COLO829 (cell line): ENCODE data around the gene KIF21B.
"Not testable (repeated sequence)": the region's sequence is repeated elsewhere in the genome, so short reads cannot be mapped to it uniquely, and the experiment has no call there.

Experiments
- DNase-seq: peaks from one replicate; pipeline ENCODE4 v3.0.0; 2012; ENCODE audit warnings: low spot score

The KIF21B gene

DNA sequence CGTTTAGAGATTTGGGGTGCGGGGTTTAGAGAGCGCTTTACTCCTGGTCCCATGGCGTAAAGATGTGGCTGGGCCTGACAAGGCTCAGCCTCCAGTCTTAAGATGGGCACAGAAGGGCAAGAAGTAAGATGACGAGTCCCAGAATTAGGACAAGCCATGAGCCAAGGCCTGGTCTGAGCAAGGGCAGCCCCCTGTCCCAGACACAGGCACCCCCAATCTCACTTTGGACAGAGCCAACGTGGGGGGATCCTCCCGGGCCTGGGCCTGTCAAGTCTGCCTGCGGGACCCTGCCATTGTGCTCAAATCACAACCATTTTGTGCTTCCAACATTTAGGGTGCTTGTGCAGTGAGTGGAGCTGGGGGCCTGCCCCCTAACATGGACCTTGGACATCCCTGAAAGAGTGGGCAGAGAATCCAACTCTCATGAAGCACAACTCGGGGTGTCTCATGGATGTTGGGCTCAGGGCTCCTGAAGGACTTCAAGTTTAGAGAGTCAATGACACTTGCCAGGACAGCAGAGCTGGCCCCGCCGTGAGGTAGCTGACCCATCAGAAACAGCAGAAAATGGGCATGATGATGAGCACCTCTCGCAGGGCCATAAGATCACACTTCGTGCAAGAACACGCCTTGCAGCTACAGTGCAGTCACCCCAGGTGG is 52.6 kb downstream of the KIF21B start:
- no peak for DNase-seq

GRCh38 chr1:200969726-200970561 is 53.6 kb downstream of the KIF21B start:
- DNase-seq: no peak

DNA sequence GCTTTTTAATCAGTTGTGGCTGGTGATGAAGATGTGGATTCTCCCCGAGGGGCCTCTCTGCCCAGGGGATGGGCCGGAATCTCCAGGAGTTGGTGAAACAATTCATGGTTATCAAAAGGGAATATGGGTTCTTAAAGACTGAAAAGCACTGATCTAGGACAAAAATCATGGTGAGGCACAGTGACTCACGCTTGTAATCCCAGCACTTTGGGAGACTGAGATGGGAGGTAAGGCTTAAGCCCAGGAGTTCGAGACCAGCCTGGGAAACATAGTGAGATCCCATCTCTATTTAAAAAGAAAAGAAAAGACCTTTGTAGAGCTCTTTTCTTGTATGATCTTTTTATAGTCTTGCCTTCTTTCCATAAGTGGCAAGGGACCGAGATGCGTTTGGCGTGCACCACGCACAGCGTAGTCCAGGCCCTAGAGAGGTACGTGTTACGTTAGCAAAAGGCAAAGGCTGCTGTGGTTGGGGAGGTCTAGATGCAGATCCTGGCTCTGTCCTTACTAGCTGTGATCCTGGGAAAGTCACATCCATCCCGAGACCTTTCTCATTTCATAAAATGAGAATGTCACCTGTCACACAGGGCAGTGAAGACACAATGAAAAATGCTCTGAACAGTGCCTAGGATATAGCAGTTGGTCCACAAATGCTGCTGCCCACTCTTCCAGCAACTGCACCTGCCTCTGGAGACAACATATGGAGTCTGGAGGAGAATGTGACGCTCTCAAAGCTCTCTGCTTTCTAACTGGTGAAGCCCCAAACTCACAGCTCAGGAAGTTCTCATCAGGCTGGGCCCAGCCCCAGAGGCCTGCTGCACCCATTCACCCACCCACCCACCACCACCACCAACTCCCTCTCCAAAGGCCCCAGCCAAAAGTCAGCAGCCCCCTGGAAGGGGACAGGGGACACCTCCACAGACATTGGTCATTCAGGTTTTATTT is 54.8 kb downstream of the KIF21B start:
- no peak for DNase-seq

DNA sequence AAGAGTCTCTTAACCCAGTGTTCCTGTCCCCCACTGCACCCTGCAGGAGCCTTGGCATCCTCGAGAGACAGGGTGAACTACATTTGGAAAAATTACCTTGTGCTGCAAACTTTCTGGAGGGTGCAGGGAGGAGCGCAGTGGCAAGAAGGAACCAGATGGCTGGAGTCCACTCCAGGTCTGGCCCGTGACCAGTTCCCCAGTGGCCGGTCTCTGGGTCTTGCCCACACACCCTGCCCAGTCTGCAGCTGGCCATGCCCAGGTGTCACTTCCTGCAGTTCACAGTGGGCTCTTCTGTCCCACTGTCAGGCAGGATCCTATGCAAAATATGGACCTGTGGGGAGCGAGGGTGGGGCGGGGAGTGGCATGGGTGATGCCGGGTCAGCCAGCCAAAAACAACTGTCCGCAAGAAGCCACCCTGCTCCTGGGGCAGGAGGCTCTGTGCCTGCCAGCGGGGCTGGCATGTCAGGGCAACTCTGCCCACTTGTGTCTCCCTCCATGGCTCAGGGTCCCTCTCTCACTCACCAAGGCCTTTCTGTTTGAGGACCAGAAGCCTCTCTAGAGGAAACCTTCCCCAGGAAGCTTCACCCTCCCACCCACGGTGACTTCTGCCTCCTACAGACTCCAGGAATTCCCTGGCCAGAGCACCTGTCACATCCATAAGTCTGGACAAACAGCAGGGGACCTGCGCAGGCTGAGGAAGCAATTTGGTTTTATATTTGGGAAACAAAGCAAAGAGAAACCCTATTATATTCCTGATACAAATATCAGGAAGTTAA is 55.6 kb downstream of the KIF21B start:
- no peak for DNase-seq

DNA sequence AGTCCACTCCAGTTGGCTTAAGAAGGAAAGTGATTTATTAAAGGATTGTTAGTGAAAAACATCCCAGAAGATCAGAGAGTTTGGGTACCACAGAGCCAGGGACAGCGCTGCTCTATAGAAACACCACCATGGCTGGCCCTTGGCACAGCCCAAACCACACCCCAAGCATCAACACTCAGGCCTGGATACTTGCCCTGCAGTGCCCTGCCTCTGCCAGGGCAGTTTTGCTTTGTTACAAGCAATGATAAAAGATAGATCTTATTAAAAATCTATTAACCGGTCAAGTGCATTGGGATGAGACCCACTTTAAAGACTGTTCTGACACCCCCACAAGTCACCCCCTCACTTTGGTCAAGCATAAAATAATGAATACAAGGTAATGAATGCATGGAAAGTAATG is 56.6 kb downstream of the KIF21B start:
- no peak for DNase-seq

- DNase-seq: no peak
Measured at GRCh38 chr1:200965111-200965805, 58.3 kb downstream of the KIF21B start.

DNA sequence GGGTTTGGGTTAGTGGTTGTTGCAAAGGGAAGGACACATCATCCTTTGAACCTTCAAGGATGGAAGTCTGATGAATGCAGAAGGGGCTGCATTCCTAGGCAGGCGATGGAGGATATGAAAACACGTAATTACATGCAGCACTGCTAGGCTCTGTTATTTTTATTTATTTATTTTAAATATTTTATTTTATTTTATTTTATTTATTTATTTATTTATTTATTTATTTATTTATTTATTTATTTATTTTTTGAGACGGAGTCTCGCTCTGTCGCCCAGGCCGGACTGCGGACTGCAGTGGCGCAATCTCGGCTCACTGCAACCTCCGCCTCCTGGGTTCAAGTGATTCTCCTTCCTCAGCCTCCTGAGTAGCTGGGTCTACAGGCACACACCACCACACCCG is 59.6 kb downstream of the KIF21B start:
- DNase-seq: not testable (repeated sequence)

DNA sequence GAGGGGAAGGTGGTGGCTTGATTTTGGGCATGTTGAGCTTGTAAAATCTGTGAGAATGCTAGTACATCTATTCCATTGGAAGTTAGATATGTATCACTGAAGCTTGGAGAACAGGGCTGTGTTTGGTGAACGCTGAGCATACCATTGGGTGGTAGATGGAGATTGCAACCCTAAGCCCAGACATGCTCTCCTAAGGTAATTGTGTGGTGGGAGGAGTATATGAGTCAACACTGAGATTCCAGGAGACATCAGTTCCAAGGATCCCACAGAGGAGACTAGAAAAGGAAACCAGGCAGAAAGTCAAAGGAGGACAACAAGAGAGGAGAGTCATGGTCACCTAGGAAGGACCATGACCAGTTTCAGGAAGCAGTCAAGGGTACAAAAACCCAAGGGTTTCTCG is 60.4 kb downstream of the KIF21B start:
- no peak for DNase-seq

DNA sequence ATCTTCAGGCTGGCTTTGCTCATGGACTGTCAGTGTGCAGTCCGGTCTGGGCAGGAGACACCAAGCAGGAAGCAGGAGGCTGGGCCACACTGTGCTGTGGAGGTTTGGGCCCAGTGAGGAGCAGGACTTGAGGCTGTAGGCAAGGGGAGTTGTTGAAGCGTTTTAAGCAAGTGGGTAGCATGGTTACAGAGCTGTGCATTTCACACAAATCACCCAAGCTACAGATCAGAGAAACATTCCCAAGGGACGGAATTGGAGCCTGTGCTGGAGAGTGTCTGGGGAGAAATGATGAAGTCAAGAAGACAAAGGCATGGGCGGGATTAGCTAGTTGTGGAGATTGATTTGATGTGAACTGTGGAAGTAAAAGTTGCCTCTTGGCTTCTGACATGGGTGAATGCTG is 60.9 kb downstream of the KIF21B start:
- no peak for DNase-seq

DNA sequence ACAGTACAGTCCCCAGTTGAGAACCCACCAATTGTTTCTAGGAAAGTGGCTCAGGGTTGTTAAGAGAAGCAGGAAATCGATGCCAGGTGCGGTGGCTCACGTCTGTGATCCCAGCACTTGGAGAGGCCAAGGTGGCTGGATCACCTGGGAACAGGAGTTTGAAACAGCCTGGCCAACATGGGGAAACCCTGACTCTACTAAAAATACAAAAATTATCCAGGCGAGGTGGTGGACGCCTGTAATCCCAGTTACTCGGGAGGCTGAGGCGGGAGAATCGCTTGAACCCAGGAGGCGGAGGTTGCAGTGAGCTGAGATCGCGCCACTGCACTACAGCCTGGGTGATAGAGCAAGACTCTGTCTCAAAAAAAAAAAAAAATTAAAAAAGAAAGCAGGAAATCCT is 61.4 kb downstream of the KIF21B start:
- DNase-seq: not testable (repeated sequence)

- DNase-seq: no peak
Measured at GRCh38 chr1:200960948-200961340, 62.6 kb downstream of the KIF21B start.

GRCh38 chr1:200960236-200960947 is 63.1 kb downstream of the KIF21B start:
- no peak for DNase-seq

DNA sequence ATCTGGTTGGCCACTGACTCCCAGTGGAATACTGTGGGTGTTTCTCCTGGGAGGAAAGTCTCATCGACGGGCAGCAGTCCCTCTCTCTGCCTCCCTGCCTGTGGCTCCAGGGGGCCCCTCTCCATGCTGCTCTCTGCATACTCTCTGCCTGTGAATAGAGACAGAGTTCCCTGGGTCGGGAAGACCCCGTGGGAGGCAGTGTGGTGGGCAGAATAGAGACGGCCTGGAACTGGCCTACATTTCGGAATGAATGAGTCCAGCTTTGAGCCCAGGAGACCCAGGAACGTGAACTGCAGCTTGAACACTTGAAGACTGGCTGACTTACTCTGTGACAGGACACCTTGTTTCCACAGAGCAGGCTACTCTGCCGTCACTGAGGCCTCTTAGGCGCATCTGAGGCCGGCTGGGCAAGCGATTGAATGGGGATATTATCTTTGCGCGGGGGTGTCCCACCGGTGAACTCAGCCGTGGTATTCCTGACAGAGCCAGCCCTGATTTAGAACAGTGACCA is 64.0 kb downstream of the KIF21B start:
- DNase-seq: no peak

DNA sequence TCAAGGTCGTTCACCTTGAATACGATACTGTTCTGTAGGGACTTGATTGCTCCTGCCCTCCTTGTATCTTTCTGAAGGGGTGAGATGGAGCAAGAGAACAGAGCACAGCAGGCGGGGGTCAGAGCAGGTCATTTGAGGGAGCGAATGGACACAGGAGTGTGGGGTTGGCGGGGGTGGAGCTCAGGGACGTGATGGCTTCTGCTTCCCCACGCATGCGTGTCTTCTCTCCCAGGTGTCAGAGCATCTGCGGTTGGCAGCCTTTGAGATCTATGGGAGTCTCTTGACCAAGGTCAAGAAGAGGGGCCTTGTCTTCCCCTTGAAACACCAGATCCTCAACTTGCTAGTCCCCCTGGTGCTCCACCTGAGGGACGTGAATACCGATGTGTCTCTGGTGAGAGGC is 64.9 kb downstream of the KIF21B start:
- DNase-seq: no peak

DNA sequence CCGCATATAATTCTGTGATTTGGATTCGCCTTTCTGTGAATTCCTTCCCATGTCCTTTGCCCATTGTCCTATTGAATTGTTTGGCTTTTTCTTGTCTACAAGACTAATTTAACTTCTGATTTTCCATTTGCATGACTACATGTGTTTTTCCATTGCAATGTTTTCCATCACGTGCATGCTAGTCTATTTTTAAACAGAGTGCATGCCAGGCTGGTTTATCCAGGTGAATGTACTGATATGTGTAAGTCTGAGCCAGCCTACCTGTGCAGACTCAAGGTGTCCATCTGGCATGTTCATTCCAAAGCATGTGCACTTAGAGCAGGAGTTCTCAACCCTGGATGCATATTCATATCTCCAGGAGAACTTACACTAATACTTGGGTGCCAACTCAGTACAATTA is 69.1 kb downstream of the KIF21B start:
- DNase-seq: no peak

GRCh38 chr1:200951016-200951415 is 72.5 kb downstream of the KIF21B start:
- no peak for DNase-seq

GRCh38 chr1:200949626-200950025 is 73.9 kb downstream of the KIF21B start:
- DNase-seq: no peak

GRCh38 chr1:200947059-200947566 is 76.4 kb downstream of the KIF21B start:
- DNase-seq: no peak

- no peak for DNase-seq
Measured at GRCh38 chr1:200945111-200945510, 78.4 kb downstream of the KIF21B start.

- no peak for DNase-seq
Measured at GRCh38 chr1:200938955-200939354, 84.6 kb downstream of the KIF21B start.
